HG02938 (cell line): Measurements from ENCODE around the gene RALGAPA1.
"Not testable (repeated sequence)": the region's sequence is repeated elsewhere in the genome, so short reads cannot be mapped to it uniquely, and the experiment has no call there.

Experiments
- ATAC-seq: cut with Tn5 transposase; IDR thresholded peaks from one replicate; pipeline ENCODE4 v1.9.1; 2021; ENCODE audit warnings: mild to moderate bottlenecking, moderate library complexity; ENCODE audit not compliant: unreplicated experiment

Gene RALGAPA1

GRCh38 chr14:35808638-35809563, at the start of gene RALGAPA1:
Gene RALGAPA1, minus strand, starts transcription at chr14:35809295. Its CDS starts 460 bp downstream, at chr14:35808835.
- peak; percentile 96 for ATAC-seq

GRCh38 chr14:35858521-35859209, 49.6 kb upstream of the RALGAPA1 start:
- ATAC-seq: no peak

GRCh38 chr14:35855876-35856481, 46.9 kb upstream of the RALGAPA1 start:
- ATAC-seq: peak; percentile 100

GRCh38 chr14:35854696-35855270, 45.7 kb upstream of the RALGAPA1 start:
- ATAC-seq: no peak

GRCh38 chr14:35853225-35853624, 44.1 kb upstream of the RALGAPA1 start:
- no peak for ATAC-seq

GRCh38 chr14:35851823-35852222, 42.7 kb upstream of the RALGAPA1 start:
- ATAC-seq: no peak

- ATAC-seq: no peak
These were observed 40.0 kb upstream of the RALGAPA1 start for GRCh38 chr14:35849122-35849521.

GRCh38 chr14:35847636-35848035, 38.5 kb upstream of the RALGAPA1 start:
- no peak for ATAC-seq

GRCh38 chr14:35844494-35844893, 35.4 kb upstream of the RALGAPA1 start:
- ATAC-seq: no peak

- not testable (repeated sequence) for ATAC-seq
These were observed 33.1 kb upstream of the RALGAPA1 start for GRCh38 chr14:35842245-35842644.

GRCh38 chr14:35841704-35842103, 32.6 kb upstream of the RALGAPA1 start:
- not testable (repeated sequence) for ATAC-seq

- ATAC-seq: no peak
These were observed 26.3 kb upstream of the RALGAPA1 start for GRCh38 chr14:35835208-35835982.

GRCh38 chr14:35829449-35829848, 20.4 kb upstream of the RALGAPA1 start:
- ATAC-seq: no peak

- no peak for ATAC-seq
These were observed 18.8 kb upstream of the RALGAPA1 start for GRCh38 chr14:35827678-35828472.

- no peak for ATAC-seq
These were observed 17.9 kb upstream of the RALGAPA1 start for GRCh38 chr14:35826952-35827416.

- ATAC-seq: peak; percentile 96
These were observed 17.3 kb upstream of the RALGAPA1 start, which contains the start of gene BRMS1L for GRCh38 chr14:35826218-35826951. Gene BRMS1L, plus strand, starts transcription at chr14:35826338. Its CDS starts 179 bp downstream, at chr14:35826517.

GRCh38 chr14:35825968-35826217, 16.8 kb upstream of the RALGAPA1 start:
- ATAC-seq: no peak

GRCh38 chr14:35824446-35825165, 15.5 kb upstream of the RALGAPA1 start:
- ATAC-seq: not testable (repeated sequence)
